GM23338 (cell line): ENCODE data around the gene CCDC9B. TPM values are rescaled to one million over a fixed set of nuclear protein-coding genes. Genes with fewer than 3 reads are reported as not detected.
A peak's percentile ranks its signal among the peaks of the same experiment; 100 is the strongest.

ENCODE experiments used
- ATAC-seq: fragments of 200-7000 bp; cut with Tn5 transposase; 3 replicates; pipeline ENCODE4 v1.9.1; 2020
- DNase-seq: peaks from one replicate; pipeline ENCODE4 v3.0.0-alpha.2; 2015; ENCODE audit warnings: low spot score
- H2AFZ ChIP-seq: fragments of 200-600 bp; sonication (generic); 2 replicates; pipeline ENCODE4 v1.8.0; 2016; ENCODE audit warnings: antibody characterized with exemption, mild to moderate bottlenecking, moderate library complexity
- H3F3A ChIP-seq: fragments of 200-600 bp; sonication (generic); replicated peaks from 2 replicates; pipeline ENCODE4 v1.8.0; 2017; ENCODE audit warnings: antibody characterized with exemption, mixed run types, low read depth
- H3K27ac ChIP-seq: fragments of 200-600 bp; sonication (generic); 2 replicates; pipeline ENCODE4 v1.6.1; 2016; ENCODE audit warnings: low read depth
- H3K27me3 ChIP-seq: fragments of 200-600 bp; sonication (generic); 2 replicates; pipeline ENCODE4 v1.8.0; 2016; ENCODE audit warnings: mild to moderate bottlenecking, mixed run types, moderate library complexity; ENCODE audit not compliant: insufficient read depth
- H3K36me3 ChIP-seq: fragments of 200-600 bp; sonication (generic); 2 replicates; pipeline ENCODE4 v1.8.0; 2016; ENCODE audit warnings: mild to moderate bottlenecking; ENCODE audit not compliant: insufficient read depth
- H3K4me1 ChIP-seq: fragments of 200-600 bp; sonication (generic); 2 replicates; pipeline ENCODE4 v1.8.0; 2016; ENCODE audit warnings: mild to moderate bottlenecking, moderate library complexity; ENCODE audit not compliant: insufficient read depth
- H3K4me2 ChIP-seq: fragments of 200-600 bp; sonication (generic); 2 replicates; pipeline ENCODE4 v1.7.1; 2017; ENCODE audit warnings: mixed run types
- H3K4me3 ChIP-seq: fragments of 200-600 bp; sonication (generic); 2 replicates; pipeline ENCODE4 v1.6.1; 2016; ENCODE audit warnings: mixed run types
- H3K79me2 ChIP-seq: fragments of 200-600 bp; sonication (generic); replicated peaks from 2 replicates; pipeline ENCODE4 v1.8.0; 2017; ENCODE audit warnings: mild to moderate bottlenecking; ENCODE audit not compliant: insufficient read depth
- H3K9me2 ChIP-seq: fragments of 200-600 bp; sonication (generic); 2 replicates; pipeline ENCODE4 v1.8.0; 2017; ENCODE audit not compliant: insufficient read depth
- H4K20me1 ChIP-seq: fragments of 200-600 bp; sonication (generic); replicated peaks from 2 replicates; pipeline ENCODE4 v1.8.0; 2017; ENCODE audit warnings: mild to moderate bottlenecking; ENCODE audit not compliant: insufficient read depth
- H3K27ac Mint-ChIP-seq: 2 replicates; pipeline ENCODE4 v1.8.0; 2020; ENCODE audit warnings: inconsistent platforms, mild to moderate bottlenecking, moderate library complexity, mixed read lengths
- H3K27me3 Mint-ChIP-seq: 3 replicates; pipeline ENCODE4 v1.8.0; 2022; ENCODE audit warnings: low read depth, mild to moderate bottlenecking, moderate library complexity, mixed read lengths, inconsistent platforms; ENCODE audit not compliant: insufficient read depth, poor library complexity
- H3K36me3 Mint-ChIP-seq: 3 replicates; pipeline ENCODE4 v1.8.0; 2021; ENCODE audit warnings: low read depth, mild to moderate bottlenecking, inconsistent platforms, moderate library complexity, mixed read lengths
- H3K4me1 Mint-ChIP-seq: 3 replicates; pipeline ENCODE4 v1.8.0; 2020; ENCODE audit warnings: mild to moderate bottlenecking, inconsistent platforms, mixed read lengths
- H3K4me3 Mint-ChIP-seq: 3 replicates; pipeline ENCODE4 v1.8.0; 2021; ENCODE audit warnings: moderate library complexity, mild to moderate bottlenecking, inconsistent platforms, mixed read lengths
- H3K9me3 Mint-ChIP-seq: 3 replicates; pipeline ENCODE4 v1.8.0; 2020; ENCODE audit warnings: moderate library complexity, mild to moderate bottlenecking, inconsistent platforms, mixed read lengths
- CREB1 ChIP-seq: fragments of 250-450 bp; sonication (Bioruptor Pico); IDR thresholded peaks from 2 replicates; pipeline ENCODE4 v1.5.0; 2020; ENCODE audit warnings: low read depth, mild to moderate bottlenecking, moderate library complexity
- JUNB ChIP-seq: IDR thresholded peaks from one replicate; pipeline ENCODE4 v1.6.1; 2016; ENCODE audit warnings: antibody characterized with exemption; ENCODE audit not compliant: unreplicated experiment
- NANOG ChIP-seq: IDR thresholded peaks from 2 replicates; pipeline ENCODE4 v1.6.1; 2016; ENCODE audit warnings: antibody characterized with exemption, borderline replicate concordance
- POLR2AphosphoS5 ChIP-seq: IDR thresholded peaks from 2 replicates; pipeline ENCODE4 v1.6.1; 2016; ENCODE audit warnings: antibody characterized with exemption, low read depth
- ZNF114 ChIP-seq: fragments of 250-450 bp; sonication (Bioruptor Pico); IDR thresholded peaks from 2 replicates; pipeline ENCODE4 v1.5.0; 2020; ENCODE audit warnings: mild to moderate bottlenecking, moderate library complexity
- polyA plus RNA-seq: library from polyadenylated mRNA; unstranded; fragments of >200 nt; fragmentation: Nextera tagmentation; extraction: Ambion mirVana; gene quantifications from 2 replicates; pipeline ENCODE4 v1.2.1, GENCODE V29; 2016
- total RNA-seq: library from RNA; depleted of rRNA; stranded (reverse); fragments of >200 nt; shearing (Covaris generic); gene quantifications from 2 replicates; pipeline ENCODE4 v1.2.3, GENCODE V29; 2014
- TF ChIP-seq, protein P1 (sequence below), 2 experiments: fragments of 200-600 bp in 1 of 2; sonication (generic) in 1 of 2; conservative IDR thresholded peaks; 2 replicates each; pipeline versions ENCODE4 v1.5.1 to v1.6.1; 2016 to 2017; ENCODE audit warnings: antibody characterized with exemption in 2 of 2, low read depth in 2 of 2, mild to moderate bottlenecking in 2 of 2, moderate library complexity in 1 of 2
- TF ChIP-seq, protein P2 (sequence below): fragments of 250-450 bp; sonication (Bioruptor Pico); IDR thresholded peaks from 2 replicates; pipeline ENCODE4 v1.5.0; 2020; ENCODE audit warnings: mild to moderate bottlenecking, moderate library complexity

Gene CCDC9B
- total and polyA plus RNA-seq, 2 experiments from 2014 or later: 0.18 to 0.97 TPM

DNA sequence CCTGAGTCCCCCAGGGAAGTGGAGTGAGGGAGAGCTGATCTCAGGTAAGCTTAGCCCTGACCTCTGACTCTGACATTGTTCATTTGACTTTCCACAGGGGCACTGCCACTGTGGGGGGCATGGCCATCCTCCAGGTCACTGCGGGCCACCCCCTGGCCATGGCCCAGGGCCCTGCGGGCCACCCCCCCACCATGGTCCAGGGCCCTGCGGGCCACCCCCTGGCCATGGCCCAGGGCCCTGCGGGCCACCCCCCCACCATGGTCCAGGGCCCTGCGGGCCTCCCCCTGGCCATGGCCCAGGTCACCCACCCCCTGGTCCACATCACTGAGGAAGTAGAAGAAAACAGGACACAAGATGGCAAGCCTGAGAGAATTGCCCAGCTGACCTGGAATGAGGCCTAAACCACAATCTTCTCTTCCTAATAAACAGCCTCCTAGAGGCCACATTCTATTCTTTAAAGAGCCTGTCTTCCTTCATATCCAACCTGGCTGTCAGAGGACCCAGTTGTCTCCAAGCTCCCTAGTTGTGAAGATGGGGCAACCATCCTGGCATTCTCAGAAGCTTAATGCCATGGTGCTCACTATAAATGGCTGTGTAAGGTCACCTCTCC, 15.3 kb upstream of the CCDC9B start:
- peaks cover 3% of the 10 kb centered on the region; the same call in 2 of the 3 replicates for H3K9me3 Mint-ChIP-seq
- Histone ChIP-seq H3K27ac (no peak overlapping the region), H3K27me3 (peaks cover 26% of the 10 kb centered on the region), H3K4me3 (no peak overlapping the region), H4K20me1 (no peaks in the 10 kb centered on the region), H3K9me2 (no peaks in the 10 kb centered on the region), H3K36me3 (no peaks in the 10 kb centered on the region), H3K79me2 (no peaks in the 10 kb centered on the region), H3K4me2 (no peak overlapping the region), H3K4me1 (peaks cover 25% of the 10 kb centered on the region), H3F3A (peaks cover 22% of the 10 kb centered on the region), H2AFZ (no peak overlapping the region)
- ATAC-seq (no peak), DNase-seq (no peak)
- H3K4me3 Mint-ChIP-seq: no peak overlapping the region; the same call in 2 of the 3 replicates
- peaks cover 16% of the 10 kb centered on the region for H3K27me3 Mint-ChIP-seq
- TF ChIP-seq ZNF114 (CRISPR knock-in tag) (no peak), NANOG (no peak)
- H3K36me3 Mint-ChIP-seq: no peaks in the 10 kb centered on the region; the same call in 2 of the 3 replicates
- H3K4me1 Mint-ChIP-seq: peaks cover 34% of the 10 kb centered on the region
- H3K27ac Mint-ChIP-seq: no peak overlapping the region

DNA sequence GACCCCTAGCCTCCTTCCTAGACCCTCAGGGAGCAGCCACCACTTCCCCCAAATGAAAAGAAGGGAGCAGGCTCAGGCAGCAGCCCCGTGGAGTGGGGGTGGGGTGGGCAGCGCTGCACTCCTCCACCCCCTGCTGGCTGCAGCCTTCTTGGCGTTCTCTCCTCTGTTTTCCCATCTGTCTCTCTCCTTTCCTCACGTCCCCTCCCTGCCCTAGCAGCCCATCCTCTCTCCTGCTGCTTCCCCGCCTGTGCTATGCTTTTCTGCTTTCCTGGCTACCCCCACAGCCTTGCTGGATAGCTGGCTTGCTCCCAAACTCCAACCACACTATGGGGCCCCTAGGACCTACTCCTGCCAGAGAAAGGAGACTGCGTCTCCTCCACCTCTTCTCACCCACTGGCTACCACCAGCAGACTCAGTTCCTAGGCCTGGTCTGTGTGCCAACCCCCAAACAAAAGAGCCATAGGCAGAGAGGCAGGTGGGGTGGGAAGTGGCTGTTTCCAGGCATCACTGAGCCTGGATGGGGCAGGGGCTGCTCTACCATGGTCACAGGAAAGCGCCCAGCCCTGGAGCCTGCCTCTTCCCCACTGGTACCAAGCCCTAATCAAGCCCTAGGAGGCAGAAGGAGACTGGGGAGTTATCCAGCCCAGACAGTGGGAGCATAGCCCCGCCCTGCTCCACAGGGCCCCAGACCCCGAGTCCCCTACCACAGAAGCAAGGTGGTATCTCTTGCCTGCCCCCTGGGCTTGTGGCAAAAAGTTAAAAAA, 13.9 kb upstream of the CCDC9B start:
- Histone ChIP-seq H3K27me3 (peaks cover 22% of the 10 kb centered on the region), H4K20me1 (no peaks in the 10 kb centered on the region), H3K9me2 (no peaks in the 10 kb centered on the region), H3K36me3 (no peaks in the 10 kb centered on the region), H3K79me2 (no peaks in the 10 kb centered on the region), H3K4me2 (peak overlapping the region; percentile 80), H3K27ac (no peak overlapping the region), H2AFZ (peak overlapping the region; percentile 95), H3F3A (peaks cover 22% of the 10 kb centered on the region), H3K4me1 (peaks cover 25% of the 10 kb centered on the region), H3K4me3 (peak overlapping the region; percentile 44)
- peak overlapping the region; percentile 16; the same call in 2 of the 3 replicates for H3K4me3 Mint-ChIP-seq
- peak; percentile 44 for ATAC-seq
- no peaks in the 10 kb centered on the region; the same call in 2 of the 3 replicates for H3K36me3 Mint-ChIP-seq
- H3K27ac Mint-ChIP-seq: no peak overlapping the region
- peaks cover 19% of the 10 kb centered on the region for H3K27me3 Mint-ChIP-seq
- H3K4me1 Mint-ChIP-seq: peaks cover 34% of the 10 kb centered on the region
- DNase-seq: peak; percentile 83
- TF ChIP-seq, protein P1, sequence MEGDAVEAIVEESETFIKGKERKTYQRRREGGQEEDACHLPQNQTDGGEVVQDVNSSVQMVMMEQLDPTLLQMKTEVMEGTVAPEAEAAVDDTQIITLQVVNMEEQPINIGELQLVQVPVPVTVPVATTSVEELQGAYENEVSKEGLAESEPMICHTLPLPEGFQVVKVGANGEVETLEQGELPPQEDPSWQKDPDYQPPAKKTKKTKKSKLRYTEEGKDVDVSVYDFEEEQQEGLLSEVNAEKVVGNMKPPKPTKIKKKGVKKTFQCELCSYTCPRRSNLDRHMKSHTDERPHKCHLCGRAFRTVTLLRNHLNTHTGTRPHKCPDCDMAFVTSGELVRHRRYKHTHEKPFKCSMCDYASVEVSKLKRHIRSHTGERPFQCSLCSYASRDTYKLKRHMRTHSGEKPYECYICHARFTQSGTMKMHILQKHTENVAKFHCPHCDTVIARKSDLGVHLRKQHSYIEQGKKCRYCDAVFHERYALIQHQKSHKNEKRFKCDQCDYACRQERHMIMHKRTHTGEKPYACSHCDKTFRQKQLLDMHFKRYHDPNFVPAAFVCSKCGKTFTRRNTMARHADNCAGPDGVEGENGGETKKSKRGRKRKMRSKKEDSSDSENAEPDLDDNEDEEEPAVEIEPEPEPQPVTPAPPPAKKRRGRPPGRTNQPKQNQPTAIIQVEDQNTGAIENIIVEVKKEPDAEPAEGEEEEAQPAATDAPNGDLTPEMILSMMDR (conservative IDR thresholded peaks at IDR 0.05; ENCODE audit: low read depth in 2 of 2): peak in 1 of 2 experiments; percentile 49; a peak in 3 of 4 replicates
- TF ChIP-seq NANOG: no peak
- H3K9me3 Mint-ChIP-seq: peaks cover 3% of the 10 kb centered on the region; the same call in 2 of the 3 replicates

DNA sequence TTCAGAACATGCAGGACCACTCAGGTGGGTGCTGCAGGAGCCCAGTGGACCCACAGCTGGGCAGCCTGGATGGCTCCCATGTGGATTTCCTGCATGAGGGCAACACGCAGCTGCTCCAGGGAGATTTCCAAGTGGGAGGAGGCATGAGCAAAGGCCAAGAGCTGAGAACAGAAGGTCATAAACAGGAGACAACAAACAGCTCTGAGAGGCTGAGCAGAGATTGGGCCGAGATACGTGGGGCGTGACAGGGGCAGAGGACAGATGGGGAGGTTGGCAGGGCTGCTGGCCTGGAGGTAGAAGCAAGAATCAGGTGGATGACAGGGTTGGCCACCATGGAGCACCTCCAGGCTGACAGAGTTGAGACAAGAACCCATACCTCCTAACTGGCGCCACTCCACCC, 13.0 kb upstream of the CCDC9B start:
- Histone ChIP-seq H3K9me2 (no peaks in the 10 kb centered on the region), H3K79me2 (no peaks in the 10 kb centered on the region), H3K27ac (no peak overlapping the region), H2AFZ (peak overlapping the region; percentile 69; the same call in 1 of the 2 replicates), H3K4me3 (no peak overlapping the region), H3K36me3 (no peaks in the 10 kb centered on the region), H3F3A (peaks cover 16% of the 10 kb centered on the region), H3K4me1 (peaks cover 18% of the 10 kb centered on the region), H3K4me2 (peak overlapping the region; percentile 80), H4K20me1 (no peaks in the 10 kb centered on the region), H3K27me3 (peaks cover 15% of the 10 kb centered on the region)
- Mint-ChIP-seq H3K4me1 (peaks cover 29% of the 10 kb centered on the region), H3K4me3 (no peak overlapping the region; the same call in 2 of the 3 replicates), H3K27me3 (peaks cover 15% of the 10 kb centered on the region), H3K36me3 (no peaks in the 10 kb centered on the region; the same call in 2 of the 3 replicates), H3K27ac (no peak overlapping the region), H3K9me3 (no peaks in the 10 kb centered on the region; the same call in 2 of the 3 replicates)
- DNase-seq (no peak), ATAC-seq (no peak)
- TF ChIP-seq CREB1 (CRISPR knock-in tag) (no peak), NANOG (no peak), JUNB (no peak), POLR2AphosphoS5 (no peak)
- TF ChIP-seq, protein P2, sequence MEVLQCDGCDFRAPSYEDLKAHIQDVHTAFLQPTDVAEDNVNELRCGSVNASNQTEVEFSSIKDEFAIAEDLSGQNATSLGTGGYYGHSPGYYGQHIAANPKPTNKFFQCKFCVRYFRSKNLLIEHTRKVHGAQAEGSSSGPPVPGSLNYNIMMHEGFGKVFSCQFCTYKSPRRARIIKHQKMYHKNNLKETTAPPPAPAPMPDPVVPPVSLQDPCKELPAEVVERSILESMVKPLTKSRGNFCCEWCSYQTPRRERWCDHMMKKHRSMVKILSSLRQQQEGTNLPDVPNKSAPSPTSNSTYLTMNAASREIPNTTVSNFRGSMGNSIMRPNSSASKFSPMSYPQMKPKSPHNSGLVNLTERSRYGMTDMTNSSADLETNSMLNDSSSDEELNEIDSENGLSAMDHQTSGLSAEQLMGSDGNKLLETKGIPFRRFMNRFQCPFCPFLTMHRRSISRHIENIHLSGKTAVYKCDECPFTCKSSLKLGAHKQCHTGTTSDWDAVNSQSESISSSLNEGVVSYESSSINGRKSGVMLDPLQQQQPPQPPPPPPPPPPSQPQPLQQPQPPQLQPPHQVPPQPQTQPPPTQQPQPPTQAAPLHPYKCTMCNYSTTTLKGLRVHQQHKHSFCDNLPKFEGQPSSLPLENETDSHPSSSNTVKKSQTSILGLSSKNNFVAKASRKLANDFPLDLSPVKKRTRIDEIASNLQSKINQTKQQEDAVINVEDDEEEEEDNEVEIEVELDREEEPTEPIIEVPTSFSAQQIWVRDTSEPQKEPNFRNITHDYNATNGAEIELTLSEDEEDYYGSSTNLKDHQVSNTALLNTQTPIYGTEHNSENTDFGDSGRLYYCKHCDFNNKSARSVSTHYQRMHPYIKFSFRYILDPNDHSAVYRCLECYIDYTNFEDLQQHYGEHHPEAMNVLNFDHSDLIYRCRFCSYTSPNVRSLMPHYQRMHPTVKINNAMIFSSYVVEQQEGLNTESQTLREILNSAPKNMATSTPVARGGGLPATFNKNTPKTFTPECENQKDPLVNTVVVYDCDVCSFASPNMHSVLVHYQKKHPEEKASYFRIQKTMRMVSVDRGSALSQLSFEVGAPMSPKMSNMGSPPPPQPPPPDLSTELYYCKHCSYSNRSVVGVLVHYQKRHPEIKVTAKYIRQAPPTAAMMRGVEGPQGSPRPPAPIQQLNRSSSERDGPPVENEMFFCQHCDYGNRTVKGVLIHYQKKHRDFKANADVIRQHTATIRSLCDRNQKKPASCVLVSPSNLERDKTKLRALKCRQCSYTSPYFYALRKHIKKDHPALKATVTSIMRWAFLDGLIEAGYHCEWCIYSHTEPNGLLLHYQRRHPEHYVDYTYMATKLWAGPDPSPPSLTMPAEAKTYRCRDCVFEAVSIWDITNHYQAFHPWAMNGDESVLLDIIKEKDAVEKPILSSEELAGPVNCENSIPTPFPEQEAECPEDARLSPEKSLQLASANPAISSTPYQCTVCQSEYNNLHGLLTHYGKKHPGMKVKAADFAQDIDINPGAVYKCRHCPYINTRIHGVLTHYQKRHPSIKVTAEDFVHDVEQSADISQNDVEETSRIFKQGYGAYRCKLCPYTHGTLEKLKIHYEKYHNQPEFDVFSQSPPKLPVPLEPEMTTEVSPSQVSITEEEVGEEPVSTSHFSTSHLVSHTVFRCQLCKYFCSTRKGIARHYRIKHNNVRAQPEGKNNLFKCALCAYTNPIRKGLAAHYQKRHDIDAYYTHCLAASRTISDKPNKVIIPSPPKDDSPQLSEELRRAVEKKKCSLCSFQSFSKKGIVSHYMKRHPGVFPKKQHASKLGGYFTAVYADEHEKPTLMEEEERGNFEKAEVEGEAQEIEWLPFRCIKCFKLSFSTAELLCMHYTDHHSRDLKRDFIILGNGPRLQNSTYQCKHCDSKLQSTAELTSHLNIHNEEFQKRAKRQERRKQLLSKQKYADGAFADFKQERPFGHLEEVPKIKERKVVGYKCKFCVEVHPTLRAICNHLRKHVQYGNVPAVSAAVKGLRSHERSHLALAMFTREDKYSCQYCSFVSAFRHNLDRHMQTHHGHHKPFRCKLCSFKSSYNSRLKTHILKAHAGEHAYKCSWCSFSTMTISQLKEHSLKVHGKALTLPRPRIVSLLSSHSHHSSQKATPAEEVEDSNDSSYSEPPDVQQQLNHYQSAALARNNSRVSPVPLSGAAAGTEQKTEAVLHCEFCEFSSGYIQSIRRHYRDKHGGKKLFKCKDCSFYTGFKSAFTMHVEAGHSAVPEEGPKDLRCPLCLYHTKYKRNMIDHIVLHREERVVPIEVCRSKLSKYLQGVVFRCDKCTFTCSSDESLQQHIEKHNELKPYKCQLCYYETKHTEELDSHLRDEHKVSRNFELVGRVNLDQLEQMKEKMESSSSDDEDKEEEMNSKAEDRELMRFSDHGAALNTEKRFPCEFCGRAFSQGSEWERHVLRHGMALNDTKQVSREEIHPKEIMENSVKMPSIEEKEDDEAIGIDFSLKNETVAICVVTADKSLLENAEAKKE (CRISPR knock-in tag): no peak
